T1000 (cell line): ENCODE results near the gene ZNF746.
"Not testable (repeated sequence)": the region's sequence is repeated elsewhere in the genome, so short reads cannot be mapped to it uniquely, and the experiment has no call there.

Experiments
- DNase-seq: peaks from one replicate; lab custom pipeline; 2025; ENCODE audit warnings: mixed read lengths; lab: John Stamatoyannopoulos, UW

ZNF746 gene

DNA sequence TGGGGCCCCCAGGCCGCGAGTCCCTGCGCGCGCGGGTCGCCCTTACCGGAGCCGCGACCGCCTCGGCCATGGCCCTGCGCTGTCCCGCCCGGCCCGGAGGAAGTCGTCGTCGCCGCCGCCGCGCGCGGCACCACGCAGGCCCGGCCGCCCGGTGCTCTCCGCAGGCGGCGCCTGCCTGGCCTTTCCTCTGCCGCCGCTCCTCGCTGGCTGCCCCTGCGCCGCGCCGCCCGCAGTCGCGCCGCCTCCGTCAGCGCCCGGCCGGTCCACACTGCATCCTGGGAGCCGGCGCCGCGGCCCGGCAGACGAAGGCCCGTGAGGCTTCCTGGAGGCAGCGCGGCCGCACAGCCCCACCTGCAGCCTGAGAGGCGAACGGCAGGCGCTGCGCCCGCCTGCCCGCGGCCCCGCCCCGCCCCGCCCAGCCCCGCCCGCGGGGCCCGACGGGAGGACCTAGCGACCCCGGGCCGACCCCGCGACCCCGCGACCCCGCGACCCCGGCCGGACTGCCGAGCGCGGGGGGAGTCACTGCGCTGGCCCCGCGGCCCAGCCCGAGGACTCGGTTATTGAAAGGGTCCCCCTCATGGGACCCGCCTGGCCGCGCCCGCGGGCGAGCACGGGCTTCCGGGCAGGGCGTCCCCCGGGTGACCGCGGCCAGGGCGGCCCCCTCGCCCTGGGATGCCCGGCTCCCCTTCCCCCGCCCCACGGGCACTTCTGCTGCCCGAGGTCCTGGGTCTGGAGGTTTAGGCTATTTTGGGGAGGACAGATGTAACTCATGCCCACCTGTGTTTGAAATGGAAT is at the start of gene ZNF746:
ZNF746 (minus strand) TSS at position 343 of the 795 bp plus-strand sequence; CDS start at position 70, 273 bp downstream.
- peak; percentile 70 for DNase-seq

DNA sequence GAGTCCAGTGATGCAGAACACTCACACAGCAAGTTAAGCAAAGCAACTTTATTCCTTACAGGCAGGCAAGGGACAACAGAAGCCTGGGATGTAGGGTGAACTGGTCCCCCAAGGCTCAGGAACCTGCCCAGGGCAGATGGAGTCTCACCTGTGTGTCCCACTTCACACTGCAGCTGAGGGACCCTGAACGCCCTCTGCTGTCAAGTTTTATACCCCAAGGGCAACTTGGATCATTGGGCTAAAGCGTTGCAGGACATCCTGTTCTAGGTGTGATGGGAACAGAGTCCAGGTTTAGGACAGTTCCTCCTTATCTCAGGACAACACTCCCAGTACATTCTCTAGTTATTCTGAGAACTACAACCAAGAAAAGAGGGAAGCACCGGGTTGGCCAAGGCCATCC is 49.5 kb upstream of the ZNF746 start:
- DNase-seq: no peak

- no peak for DNase-seq
Measured at GRCh38 chr7:149546331-149546730, 48.7 kb upstream of the ZNF746 start.

- DNase-seq: no peak
Measured at GRCh38 chr7:149544028-149544427, 46.4 kb upstream of the ZNF746 start.

DNA sequence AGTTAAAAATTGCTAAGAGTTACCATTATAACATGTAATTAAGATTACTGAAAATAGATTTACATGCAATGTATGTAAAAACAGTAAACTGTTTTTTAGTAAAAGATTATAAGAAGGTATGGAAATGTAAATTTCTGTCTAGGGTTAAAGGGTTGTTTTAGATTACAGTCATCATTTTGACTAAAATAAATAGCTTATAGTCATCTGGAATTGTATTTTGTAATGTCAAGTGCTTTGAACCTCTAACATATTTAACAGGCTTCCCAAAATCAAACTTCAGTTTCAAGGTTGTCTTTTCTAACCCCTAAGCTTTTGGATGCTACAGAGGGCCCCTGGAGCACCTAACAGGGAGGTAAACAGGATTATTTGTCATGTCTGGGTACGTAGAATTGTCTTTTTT is 35.0 kb upstream of the ZNF746 start:
- DNase-seq: no peak

GRCh38 chr7:149529136-149529718 is 31.6 kb upstream of the ZNF746 start:
- DNase-seq: no peak

- DNase-seq: no peak
Measured at GRCh38 chr7:149527414-149527813, 29.8 kb upstream of the ZNF746 start.

GRCh38 chr7:149525280-149525679 is 27.7 kb upstream of the ZNF746 start:
- no peak for DNase-seq

DNA sequence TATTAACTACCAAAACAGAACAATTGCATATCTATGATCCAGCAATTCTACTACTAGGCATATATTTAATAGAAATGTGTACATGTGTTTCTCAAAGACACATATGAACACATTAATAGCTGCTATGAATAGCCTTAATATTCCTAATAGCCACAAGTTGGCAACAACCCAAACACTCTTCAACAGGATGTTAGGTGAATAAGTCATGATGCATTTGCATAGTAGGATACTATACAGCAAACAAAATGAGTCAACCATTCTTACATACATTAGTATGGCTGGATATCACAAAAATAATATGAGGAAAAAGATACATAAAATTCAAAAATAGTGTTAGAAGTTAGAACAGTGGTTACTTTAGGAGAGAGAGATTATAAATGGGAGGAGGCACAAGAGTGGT is 26.8 kb upstream of the ZNF746 start:
- no peak for DNase-seq

GRCh38 chr7:149510248-149510647 is 12.6 kb upstream of the ZNF746 start:
- DNase-seq: no peak

GRCh38 chr7:149509774-149510173 is 12.2 kb upstream of the ZNF746 start:
- no peak for DNase-seq

- DNase-seq: no peak
Measured at GRCh38 chr7:149505551-149505950, 7.9 kb upstream of the ZNF746 start.

GRCh38 chr7:149501651-149502050 is 4.0 kb upstream of the ZNF746 start:
- no peak for DNase-seq

- no peak for DNase-seq
Measured at GRCh38 chr7:149500910-149501309, 3.3 kb upstream of the ZNF746 start.

DNA sequence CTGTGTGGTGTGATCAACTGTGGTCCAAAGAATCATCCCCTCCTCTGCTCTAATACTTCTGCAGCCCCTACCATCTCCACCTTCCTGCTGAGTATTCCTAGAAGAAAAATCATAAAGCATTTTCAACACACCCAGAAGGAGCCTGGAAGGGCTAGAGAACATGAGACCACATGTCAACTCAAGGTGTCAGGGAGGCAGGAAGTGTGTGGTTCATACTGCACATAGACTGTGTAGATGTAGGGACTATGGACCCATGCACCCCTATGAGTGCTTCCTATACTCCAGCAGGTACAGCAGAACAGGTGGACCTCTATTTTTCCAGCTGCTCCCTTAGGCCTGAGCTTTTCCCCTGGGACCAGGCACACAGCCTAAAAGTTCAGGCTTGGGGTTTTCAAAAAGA is 2.6 kb upstream of the ZNF746 start:
- no peak for DNase-seq

DNA sequence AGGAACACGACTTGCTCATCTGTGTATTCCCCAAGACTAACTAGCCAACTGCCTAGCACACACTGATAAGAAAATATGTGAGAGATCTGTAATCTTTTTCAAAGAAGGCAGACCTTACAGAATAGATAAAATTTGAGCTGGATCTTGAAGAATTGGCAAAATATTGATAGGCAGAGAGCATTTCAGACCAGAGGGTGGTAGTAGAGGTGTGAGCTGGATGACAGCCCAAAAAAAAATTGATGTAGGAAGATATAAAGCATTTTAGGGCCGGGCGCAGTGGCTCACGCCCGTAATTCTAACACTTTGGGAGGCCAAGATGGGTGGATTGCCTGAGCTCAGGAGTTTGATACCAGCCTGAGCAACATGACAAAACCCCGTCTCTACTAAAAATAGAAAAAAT is 1.2 kb upstream of the ZNF746 start:
- no peak for DNase-seq

DNA sequence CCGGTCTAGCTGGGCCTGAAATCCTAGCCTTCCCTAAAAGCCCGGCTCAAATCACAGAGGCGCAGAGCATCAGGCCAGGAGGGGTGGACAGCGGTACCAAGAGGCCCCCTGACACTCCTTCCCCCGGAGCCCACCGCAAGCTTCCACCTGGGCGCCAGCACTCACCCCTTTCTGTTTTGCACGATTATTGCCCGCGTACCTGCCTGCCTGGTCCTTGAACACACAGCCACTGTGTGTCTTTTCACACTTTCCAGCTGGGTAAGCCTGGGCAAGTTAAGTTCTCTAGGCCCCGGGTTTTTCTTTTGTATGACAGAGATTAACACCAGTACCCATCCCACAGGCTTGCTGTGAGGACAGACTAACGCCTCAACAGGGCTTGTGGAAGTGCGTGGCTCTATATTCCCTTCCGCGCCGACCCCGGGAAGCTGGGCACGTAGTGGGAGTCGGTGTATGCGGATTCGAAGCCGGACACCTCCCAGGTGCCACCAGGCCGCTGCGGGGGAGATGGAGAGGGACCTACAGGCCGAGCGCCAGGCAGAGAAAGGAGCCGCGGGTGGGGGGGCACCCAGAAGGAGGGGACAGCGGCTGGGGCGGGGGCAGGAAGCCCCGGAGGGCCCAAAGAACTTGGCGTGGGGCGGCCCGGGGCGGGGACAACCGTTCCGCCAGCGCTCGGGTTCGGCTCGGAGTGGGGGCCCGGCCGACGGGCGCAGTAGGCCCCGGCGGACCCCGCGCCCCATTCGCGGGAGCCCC is 792 bp downstream of the ZNF746 start:
- DNase-seq: no peak

DNA sequence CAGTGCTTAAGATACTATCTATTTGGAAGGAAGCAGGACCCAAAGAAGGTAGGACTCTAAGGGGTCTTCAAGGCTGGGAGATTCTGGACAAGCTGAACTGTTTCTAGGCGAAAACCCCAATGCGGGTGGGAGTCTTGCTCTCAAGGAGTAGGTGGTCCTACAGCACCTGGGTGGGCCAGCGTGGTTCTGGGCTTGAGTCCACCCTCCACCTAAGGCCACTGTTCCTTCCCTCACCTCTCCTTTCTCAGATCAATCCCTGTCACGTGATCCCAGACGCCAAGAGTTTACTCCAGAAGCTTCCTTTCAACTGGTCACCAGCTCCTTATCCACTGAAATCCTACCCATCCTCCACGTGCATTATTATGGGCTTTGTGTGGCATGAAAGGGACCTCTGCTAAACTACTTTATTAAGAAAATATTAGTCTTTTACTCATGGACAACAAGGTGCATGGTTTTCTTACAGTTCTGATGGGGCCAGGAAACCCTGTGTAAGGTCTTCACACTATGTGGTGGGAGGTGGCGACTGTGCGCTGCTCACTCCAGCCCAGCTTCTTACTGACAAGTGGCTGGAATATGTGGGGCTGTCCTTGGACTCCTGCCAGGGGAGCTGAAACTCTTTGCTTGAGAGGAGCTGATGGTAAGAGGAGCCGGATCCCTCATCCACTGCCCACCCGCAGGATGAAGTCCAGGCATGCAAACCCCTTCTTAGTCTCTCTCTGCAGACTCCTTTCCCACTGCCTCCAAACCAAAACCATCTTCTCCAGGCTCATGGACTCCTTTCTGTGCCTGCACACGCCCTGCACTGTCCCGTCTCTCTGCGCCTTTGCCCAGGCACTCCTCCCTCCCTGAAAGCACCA is 1.6 kb downstream of the ZNF746 start:
- peak; percentile 25 for DNase-seq

GRCh38 chr7:149494738-149495368 is 2.8 kb downstream of the ZNF746 start:
- DNase-seq: no peak

- DNase-seq: not testable (repeated sequence)
Measured at GRCh38 chr7:149493975-149494374, 3.6 kb downstream of the ZNF746 start.

GRCh38 chr7:149493366-149493765 is 4.2 kb downstream of the ZNF746 start:
- DNase-seq: no peak
